CD4-positive, alpha-beta T cell treated with Interleukin-4 for 4 hours (primary cell): Measurements from ENCODE around the gene CATSPERZ.

Experiments used
- DNase-seq: peaks from one replicate; pipeline ENCODE4 v3.0.0-alpha.2; 2020

The CATSPERZ gene

DNA sequence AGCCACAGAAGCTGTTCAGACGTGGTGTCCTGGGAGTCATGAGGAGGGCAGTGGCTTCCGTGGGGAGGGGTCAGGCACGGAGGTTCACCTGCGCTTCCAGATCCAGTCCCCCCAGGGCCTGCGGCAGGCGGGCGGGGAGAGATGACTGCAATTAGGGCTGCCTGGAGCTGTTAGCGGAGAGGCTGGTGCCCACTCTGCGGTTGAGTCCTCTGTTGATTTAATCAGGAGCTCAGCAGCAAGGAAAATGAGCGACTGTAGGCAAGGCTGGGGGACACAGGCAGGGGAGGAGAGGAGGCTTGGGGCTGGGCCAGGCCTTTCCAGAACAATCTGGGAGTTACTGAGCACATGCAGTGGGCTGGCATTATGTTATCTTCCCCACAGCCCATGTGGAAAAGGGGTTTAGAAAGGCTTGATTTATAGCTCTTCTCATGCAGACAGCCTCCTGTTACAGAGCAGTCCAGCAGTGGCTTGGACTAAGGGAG lies 35.7 kb upstream of the CATSPERZ start:
- no peak for DNase-seq

DNA sequence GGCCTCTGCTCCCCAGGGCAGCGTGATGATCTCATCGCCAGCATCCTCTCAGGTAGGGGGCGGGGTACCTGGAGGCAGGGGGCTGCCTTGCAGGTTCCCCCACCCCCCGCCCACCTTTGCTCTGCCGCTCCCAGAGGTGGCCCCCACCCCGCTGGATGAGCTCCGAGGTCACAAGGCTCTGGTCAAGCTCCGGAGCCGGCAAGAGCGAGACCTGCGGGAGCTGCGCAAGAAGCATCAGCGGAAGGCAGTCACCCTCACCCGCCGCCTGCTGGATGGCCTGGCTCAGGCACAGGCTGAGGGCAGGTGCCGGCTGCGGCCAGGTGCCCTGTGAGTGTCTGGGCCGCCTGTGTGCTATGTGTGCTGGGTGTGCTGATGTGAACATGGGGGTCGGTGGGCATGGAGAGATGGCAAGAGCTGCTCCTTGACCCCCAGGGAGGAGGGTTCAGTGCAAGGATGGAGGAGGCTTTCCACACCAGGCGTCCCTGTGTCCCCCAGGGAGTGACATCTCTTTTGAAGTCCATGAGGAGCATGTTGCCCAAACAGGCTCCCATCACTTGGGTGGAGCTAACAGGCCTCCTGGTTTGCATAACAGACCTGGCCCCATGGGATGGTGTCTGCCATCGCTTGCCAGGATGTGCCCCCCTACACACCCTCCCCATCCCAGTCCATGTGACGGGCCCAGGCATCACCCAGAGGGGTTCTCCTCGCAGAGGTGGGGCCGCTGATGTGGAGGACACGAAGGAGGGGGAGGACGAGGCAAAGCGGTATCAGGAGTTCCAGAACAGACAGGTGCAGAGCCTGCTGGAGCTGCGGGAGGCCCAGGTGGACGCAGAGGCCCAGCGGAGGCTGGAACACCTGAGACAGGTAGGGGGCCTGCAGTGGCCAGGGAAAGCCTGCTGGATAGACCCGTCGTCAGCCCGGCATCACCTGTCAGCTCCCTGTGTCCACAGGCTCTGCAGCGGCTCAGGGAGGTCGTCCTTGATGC lies 34.7 kb upstream of the CATSPERZ start:
- DNase-seq: no peak

DNA sequence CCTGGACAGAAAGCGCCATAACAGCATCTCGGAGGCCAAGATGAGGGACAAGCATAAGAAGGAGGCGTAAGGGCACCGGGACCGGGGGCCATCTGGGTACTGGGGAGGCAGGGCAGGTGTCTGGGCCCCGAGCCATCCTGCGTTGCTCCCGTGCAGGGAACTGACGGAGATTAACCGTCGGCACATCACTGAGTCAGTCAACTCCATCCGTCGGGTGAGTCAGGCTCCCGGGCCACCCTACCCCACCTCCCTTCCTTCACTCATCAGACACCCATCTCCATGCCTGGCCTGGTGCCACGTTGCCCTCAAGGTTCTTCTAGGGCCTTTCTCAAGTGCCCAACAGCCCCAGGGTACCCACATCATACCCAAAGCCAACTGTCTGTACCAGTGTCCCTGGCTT lies 33.8 kb upstream of the CATSPERZ start:
- DNase-seq: no peak

DNA sequence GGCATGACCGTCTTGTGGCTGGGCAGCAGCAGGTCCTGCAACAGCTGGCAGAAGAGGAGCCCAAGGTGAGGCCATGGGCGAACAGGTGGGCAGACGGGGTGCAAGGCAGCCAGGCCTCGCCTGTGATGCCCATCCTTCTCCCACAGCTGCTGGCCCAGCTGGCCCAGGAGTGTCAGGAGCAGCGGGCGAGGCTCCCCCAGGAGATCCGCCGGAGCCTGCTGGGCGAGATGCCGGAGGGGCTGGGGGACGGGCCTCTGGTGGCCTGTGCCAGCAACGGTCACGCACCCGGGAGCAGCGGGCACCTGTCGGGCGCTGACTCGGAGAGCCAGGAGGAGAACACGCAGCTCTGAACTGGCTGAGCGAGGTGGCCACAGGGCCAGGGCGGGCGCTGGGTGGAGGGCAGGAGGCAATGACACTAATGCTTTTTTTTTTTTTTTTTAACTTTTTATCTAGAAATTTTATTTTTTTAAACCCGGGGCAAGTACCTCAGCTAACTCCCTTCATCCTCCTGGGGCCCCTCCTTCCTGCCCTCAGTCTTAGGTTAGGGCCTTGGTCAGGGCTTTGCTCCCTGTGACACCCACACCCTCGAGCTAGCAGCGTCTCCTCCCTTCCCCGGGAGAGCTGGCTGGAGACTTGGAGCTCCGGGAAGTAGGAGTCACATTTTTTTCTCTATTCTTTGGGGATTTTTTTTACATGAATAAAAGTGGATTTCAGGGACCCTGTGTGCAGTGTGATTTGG lies 32.8 kb upstream of the CATSPERZ start:
- DNase-seq: no peak

DNA sequence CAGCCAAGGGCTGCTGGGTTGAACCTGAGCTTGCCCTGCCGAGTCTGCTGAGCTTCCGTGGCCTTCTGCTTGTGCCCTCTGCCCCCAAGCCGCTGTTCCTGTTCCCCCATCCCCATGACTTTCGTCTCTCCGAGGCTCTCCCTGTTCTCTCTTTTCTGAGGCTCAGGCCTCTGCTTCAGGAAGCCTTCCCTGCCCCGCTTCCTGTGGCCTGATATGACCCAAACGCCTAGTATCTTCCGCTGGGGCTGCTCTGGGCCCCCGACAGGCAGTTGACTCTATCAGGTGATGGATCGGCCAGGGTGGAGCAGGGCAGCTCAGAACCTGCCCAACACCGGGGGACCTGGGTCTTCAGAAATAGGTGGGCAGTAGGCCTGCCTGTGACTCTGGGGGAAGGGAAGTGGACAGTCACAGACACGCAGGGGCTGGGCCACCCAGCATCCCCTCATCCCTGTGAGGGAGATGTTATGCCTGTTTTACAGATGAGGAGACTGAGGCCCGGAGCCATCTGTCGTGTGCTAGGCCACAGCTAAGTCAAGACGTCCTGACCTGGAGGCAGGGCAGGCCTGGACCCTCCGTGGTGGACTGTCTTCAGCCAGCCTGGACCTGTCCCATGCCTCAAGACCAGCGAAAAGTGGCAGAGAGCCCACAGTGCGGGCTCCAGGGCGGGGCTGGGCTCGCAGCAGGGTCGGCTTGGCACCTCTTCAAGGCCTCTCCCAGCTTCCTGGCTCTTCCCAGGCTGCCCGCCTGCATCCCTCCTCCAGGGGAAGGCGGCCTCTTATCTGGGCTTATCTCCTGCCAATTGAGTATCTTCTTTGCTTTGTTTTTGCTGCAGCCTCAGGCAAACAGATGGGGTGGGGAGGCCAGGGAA lies 31.9 kb upstream of the CATSPERZ start:
- no peak for DNase-seq

DNA sequence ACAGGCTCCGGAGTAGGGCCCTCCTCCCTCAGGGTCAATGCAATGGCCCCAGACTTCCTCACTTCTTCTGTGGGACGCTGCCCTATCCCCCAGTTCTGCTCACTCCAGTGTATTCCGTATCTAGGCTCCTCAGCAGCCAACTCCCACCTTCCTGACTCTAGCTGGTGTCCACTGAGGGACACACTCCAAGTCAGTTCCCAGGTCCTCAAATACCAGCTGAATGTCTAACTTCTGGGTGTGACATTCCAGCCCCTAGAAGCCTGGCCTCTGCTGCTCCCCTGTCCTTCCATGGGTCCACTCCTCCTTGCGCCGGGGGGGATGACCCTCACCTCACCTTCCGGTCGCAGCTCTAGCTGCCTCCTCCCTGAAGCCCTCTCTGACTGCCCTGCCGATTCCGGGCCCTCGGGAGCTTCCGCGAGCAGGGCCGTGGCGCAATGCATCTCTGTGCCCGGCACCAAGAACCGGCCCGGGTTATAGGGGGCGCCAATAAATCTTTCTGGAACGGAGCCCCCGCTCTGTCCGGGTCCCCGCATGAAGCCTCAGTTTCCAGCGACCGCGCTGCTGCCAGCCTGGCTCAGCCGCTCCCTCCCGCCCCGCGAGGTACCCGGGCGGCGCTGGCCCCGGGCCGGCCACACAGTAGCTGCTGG lies 31.1 kb upstream of the CATSPERZ start:
- peak; percentile 21 for DNase-seq

DNA sequence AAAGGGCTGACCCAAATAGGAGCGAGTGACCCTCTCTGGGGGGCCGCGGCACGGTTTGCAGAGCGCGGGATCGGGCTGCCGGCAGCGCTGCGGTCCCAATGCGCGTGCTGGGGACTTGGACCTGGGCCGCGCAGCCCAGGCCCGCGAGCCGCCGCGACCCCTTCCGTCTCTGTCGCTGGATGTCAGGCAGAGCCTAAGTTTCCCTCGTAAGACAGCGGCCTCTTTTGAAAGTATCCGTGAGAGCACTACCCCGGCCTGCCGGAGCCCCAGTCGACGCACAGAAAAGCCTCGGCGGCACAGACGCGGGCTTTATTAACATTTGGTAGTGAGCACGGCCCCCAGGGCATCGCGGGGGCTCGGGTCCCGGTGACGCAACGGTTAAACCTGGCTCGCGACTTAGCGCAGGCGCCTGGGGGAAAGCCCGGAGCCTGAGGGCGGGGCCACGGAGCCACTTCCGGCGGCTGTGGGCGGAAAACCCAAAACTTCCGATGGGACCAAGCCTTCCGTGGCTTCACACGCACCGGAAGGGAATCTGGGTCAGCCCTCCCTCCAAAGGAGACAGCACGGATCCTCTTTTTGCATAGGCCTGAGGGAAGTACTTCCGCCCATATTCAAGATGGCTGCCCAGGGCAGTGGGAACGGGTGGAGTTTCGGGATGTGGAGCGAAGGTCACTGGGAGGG lies 30.5 kb upstream of the CATSPERZ start:
- DNase-seq: peak; percentile 99

DNA sequence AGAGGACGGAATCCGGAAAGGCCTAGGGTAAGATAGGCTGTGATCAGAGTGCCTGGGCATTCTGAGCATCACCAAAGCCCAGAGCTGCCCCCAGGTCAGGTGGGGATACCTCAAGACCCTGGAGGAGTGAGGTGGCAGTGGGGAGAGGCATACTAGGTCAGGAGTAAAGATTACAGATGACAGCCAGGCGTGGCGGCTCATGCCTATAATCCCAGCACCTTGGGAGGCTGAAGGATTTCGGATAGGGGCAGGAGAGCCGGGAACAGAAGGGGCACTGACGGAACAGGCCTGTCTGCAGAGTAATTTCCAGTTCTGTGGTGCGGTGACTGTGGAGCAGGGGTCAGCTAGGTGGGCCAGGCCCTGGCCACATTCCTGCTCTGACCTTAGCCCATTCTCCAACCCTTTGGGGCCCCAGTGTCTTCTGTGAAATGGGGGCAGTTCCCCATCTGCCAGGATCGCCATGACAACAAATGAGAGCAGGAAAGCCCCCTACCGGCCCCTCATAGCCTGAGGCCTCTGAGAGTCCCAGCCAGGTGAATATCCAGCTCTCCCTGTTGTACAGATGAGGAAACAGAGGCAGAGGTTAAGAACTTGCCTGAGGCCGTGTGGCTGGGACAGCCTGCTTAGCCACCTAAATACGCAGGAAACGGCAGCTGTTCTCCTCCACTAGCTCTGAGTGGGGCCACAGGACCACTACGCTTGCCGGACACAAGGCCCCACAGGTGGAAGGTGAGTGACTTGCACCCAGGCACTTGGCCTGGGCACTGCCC lies 24.9 kb upstream of the CATSPERZ start:
- DNase-seq: no peak

DNA sequence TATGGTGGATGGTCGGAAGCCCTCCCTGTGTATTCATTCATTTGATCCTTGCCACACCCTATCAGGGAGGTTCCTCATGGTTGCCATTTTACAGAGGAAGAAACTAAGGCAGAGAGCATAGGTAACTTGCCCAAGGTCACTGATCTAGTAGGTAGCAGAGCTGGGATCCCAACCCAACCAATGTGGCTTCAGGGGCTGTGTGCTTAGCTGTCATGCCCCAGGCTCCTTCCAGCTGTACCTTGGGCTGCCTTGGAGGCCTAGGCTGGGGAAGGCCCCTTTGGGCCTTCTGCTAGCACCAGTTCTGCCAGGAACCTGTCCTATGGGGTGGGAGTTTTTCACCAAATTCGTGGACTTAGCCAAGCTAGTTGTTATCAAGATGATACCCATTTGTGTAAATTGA lies 24.3 kb upstream of the CATSPERZ start:
- no peak for DNase-seq

DNA sequence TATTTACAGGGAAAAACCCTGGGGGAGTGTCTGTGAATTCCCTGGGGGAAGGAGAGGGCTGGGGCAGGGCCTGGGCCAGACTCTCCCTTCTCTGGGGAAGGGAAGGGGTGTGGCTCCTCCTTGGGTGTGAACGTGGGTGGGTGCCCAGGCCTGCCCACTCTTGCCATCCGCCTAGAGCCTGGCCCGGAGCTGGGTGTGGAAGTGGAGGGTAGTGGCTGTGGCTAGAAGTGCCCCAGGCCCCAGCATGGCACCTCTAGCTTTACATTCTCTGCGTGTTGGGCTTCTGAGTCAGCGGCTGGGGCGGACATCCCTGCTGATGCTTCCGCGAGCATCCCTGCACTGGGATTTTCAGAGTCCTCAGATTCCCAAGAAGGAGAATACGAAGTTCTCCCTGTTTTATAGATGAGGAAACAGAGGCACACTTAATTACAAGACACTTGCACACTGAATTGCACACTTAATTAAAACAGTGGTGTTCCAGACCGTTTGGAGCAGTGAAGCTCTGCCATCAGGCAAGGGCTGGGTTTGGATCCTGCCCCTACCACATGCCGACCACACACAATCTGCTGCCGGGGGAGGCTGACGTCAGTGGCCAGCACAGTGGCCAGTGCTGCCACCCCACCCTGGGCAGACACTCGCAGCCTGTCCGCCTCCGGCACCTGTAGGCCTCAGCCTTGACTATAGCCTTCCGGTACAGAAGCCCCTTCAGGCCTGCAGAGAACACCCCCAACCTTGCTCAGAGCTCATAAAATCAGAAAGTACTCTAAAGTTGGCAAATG lies 23.3 kb upstream of the CATSPERZ start:
- no peak for DNase-seq

DNA sequence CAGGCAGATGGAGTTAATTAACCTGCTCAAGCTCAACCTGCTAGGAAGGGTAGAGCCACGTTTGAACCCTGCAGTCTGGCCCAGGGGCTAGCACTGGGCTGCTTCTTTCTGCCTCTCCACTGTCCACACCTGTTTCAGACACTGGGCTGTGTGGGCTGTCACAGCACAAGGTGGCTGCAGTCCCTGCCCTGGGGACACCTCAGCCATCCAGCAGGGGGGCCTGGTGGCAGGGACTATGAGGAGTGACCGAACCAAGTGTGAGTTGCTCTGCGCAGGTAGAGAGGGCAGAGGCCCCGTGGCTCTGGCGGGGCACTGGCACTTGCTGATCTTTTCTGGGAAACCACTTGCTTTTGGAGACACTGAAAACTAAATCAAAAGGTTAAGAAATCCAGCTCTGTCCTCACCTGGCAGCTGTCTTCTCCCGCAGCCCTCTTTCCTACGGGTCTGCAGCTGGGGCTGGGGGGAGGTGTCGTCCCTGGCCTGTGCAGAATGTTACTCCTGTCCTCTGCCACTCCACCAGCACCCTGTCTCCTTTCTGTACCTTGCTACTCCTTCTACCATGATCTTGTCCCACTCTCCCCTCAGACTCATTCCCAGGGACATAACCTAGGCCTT lies 21.5 kb upstream of the CATSPERZ start:
- no peak for DNase-seq

DNA sequence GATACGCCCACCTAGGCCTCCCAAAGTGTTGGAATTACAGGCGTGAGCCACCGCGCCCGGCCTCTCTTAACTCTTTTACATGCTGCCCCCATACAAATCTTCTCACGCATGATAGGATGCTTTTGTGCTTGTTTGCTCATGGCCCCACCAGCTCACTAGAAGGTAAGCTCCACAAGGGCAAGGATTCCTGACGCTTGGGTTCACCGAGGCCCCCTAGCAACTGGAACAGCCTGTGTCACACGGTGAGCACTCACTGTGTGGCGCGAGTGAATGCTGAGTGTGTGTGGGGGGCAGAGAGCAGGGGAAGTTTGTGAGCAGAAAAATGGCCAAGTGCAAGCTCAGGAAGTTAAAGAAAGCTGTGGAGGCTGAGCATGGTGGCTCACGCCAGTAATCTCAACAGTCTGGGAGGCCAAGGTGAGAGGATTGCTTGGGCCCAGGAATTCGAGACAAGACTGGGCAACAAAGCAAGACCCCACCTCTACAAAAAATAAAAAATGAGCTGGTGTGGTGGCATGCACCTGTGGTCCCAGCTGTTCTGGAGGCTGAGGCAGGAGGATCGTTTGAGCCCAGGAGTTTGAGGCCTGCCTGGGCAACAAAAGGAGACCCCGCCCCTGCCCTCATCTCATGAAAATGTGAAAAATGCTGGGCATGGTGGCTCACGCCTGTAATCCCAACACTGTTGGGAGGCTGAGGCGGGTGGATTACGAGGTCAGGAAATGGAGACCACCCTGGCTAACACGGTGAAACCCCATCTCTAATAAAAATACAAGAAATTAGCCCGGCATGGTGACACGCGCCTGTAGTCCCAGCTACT lies 18.0 kb upstream of the CATSPERZ start:
- no peak for DNase-seq

DNA sequence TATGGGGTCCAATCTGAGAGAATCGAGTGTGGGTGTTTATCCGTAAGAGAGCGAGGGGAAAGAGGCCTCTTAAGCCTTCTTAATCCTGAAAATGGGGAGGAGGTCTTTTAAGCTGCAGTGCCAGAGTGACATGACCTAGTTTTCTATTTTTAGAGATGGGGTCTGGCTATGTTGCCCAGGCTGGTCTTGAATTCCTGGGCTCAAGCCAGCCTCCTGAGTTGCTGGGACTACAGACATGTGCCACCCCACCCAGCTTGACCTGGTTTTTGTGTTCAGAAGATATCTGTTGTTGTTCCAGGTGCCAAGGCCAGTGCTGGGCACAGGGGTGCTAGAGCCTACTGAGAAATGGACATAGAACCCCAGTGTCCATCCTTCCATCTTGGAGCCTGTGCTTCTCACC lies 17.1 kb upstream of the CATSPERZ start:
- no peak for DNase-seq

DNA sequence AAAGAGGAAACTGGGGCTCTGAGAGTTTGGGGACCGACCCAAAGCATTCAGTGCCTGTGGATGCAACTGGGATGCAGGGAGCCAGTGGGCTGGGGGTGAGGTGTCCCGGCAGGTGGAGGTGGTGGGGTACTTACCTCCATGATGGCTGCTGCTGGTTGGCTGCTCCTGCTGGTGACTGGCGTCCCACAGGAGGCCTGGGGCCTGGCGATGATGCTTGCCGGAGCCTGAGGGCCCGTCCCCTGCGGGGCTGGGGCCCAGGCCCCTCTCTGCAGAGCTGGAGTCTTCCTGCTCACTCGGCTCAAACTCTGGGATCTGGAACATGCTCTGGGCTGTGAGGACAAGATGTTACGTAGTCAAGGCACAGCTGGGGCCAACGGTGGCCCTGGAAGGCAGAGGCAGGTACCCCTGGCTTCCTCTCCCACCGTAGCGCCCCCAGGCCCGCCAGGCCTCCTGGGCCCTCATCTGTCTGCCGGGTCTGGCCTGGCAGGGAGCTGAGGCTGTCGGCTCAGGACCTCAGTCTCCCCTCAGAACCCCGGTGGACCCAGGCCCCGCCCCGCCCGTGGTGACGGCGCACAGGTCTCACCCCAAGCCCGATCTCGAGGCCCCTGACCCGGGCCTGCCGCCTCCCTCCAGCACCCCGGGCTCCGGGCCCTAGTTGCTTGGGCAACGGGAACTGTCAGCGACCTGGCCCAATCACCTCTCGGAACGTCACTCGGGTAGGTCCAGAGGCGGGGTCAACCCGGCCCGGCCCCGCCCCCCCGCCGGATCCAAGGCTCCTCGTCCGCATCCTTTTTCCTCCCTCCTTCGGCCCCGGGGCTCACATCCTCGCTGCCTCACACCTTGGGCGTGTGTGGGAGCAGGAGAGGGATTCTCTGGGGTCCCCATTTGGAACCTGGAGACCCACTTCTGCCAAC lies 15.9 kb upstream of the CATSPERZ start, which contains the start of gene BAD:
Gene BAD (minus strand): TSS at position 618 of the 914 bp plus-strand sequence. CDS start 297 bp downstream, at position 321.
- peak; percentile 92 for DNase-seq

DNA sequence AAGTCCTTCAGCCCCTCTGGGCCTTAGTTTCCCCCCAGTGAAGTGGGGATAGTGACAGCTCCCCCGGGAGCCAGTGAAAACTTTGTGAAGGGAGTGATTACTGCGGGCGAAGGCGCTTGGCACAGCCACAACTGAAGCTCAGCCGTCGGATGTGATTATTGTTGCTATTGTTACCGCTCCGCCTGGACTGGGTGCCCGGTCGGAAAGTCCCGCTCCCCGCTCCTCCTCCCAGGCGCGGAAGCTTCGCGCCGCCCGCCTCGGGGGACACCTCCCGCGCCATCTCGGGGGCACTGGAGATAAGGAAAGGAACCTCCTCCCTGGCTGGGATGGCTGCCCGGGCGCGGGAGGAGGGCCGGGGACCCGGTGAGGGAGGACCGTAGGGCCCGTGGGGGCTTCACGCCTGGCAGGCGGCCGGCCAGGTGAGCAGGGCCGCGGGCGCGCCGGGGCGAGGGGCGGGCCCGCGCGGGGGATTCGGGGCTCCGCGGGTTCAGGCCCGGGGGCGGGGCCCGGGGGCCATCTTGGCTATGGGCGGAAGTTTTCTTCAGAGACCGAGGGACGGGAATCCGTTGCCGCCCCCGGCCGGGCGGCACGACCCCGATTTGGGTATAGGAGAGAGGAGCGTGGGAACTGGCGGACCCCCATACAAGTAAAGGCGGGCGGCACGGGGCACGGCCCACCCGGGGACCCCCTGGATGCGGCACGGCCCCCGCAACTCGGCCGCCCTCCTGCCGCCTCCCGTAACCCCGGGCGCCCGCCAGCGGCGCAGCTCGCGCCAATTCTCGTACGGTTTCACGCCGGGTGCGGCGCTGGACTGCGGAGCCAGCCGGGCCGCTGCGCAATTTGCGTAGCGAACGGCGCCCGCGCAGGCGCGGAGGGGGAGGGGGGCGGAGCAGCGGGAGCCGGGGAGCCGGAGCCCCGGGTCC lies 14.9 kb upstream of the CATSPERZ start, which contains the start of gene GPR137:
Gene GPR137 (plus strand): TSS at position 887 of the 923 bp plus-strand sequence. CDS start 677 bp downstream, outside the sequence.
- DNase-seq: peak; percentile 89
